ENCODE results near the gene PIK3CG. TPM values are rescaled to one million over a fixed set of nuclear protein-coding genes. Genes with fewer than 3 reads are reported as not detected.

Gene PIK3CG
- total RNA-seq, 2 donors from 2014 or later: 0.11 TPM; not detected in 1

GRCh38 chr7:106863274-106863997 is 1.6 kb upstream of the PIK3CG start:
- H3K4me3 Mint-ChIP-seq: no peak overlapping the region
- DNase-seq: no peak
- peaks cover 23% of the 10 kb centered on the region for H3K4me1 Mint-ChIP-seq
- no peak overlapping the region for H3K27ac Mint-ChIP-seq
- H3K36me3 Mint-ChIP-seq (ENCODE audit: low read depth): no peaks in the 10 kb centered on the region
- no peaks in the 10 kb centered on the region for H3K9me3 Mint-ChIP-seq
- Histone ChIP-seq H3K36me3 (ENCODE audit: control insufficient read depth, insufficient read depth, low read length) (no peaks in the 10 kb centered on the region), H3K27me3 (ENCODE audit: control insufficient read depth, insufficient read depth, low read length, poor library complexity, severe bottlenecking) (no peaks in the 10 kb centered on the region), H3K9me3 (ENCODE audit: control insufficient read depth, low read length) (no peaks in the 10 kb centered on the region), H3K27ac (ENCODE audit: low read depth, low read length) (no peak overlapping the region), H3K4me1 (ENCODE audit: control insufficient read depth, insufficient read depth, low read length) (no peaks in the 10 kb centered on the region), H3K4me3 (ENCODE audit: low read length) (no peak overlapping the region), H3K9ac (ENCODE audit: extremely low read depth, low read length, poor library complexity, severe bottlenecking) (no peak overlapping the region)
- peaks cover under 1% of the 10 kb centered on the region for H3K27me3 Mint-ChIP-seq (ENCODE audit: insufficient read depth)
- TF ChIP-seq, protein P1, sequence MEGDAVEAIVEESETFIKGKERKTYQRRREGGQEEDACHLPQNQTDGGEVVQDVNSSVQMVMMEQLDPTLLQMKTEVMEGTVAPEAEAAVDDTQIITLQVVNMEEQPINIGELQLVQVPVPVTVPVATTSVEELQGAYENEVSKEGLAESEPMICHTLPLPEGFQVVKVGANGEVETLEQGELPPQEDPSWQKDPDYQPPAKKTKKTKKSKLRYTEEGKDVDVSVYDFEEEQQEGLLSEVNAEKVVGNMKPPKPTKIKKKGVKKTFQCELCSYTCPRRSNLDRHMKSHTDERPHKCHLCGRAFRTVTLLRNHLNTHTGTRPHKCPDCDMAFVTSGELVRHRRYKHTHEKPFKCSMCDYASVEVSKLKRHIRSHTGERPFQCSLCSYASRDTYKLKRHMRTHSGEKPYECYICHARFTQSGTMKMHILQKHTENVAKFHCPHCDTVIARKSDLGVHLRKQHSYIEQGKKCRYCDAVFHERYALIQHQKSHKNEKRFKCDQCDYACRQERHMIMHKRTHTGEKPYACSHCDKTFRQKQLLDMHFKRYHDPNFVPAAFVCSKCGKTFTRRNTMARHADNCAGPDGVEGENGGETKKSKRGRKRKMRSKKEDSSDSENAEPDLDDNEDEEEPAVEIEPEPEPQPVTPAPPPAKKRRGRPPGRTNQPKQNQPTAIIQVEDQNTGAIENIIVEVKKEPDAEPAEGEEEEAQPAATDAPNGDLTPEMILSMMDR (conservative IDR thresholded peaks at IDR 0.05): no peak
- WGBS, 2 experiments (ENCODE audit: insufficient coverage in 1 of 2, insufficient read length in 1 of 2): 93% methylated on average over 3 of the region's 3 CpGs; no CpG with 5 or more reads in 1 of the 2 experiments

DNA sequence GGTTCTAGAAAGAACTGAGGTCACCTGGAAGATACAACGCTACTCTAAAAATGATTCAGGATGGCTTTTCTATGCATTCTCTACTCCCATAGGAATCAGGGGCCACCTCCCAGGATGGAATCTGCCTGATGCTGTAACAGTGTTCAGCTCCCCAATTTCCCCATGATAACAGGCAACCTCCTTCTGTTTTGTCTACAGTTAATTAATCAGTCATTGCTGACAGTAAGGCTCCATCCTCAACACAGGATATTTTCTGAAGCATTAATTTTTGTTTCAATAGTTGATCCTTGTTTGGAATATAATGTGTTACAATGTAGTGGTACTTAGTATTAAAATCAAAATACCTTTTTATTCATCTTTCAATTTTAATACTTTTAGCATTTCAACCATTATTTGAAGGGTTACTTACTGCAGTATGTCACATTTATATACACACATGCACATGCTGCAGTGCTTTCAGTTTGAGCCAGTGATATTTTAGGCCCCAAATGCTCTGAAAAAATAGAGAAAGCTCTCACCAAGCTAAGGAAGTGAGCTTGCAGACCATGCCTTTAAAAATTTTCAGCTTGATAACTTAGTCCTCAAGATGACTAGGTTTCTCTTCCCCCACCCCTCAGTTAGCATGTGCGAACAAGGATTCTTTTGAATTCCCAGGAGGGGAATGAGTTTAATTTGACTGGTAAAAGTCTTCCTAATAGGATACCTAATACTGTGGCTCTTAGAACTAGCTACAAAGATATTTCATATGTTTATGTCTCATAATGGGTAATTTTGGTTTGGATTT is 592 bp upstream of the PIK3CG start:
- no peaks in the 10 kb centered on the region for H3K9me3 ChIP-seq (ENCODE audit: control insufficient read depth, low read length)
- H3K4me1 Mint-ChIP-seq: peaks cover 16% of the 10 kb centered on the region
- no peaks in the 10 kb centered on the region for H3K4me1 ChIP-seq (ENCODE audit: control insufficient read depth, insufficient read depth, low read length)
- no peak for DNase-seq
- H3K9ac ChIP-seq (ENCODE audit: extremely low read depth, low read length, poor library complexity, severe bottlenecking): no peak overlapping the region
- no peak overlapping the region for H3K4me3 ChIP-seq (ENCODE audit: low read length)
- no peak overlapping the region for H3K27ac Mint-ChIP-seq
- H3K27me3 ChIP-seq (ENCODE audit: control insufficient read depth, insufficient read depth, low read length, poor library complexity, severe bottlenecking): no peaks in the 10 kb centered on the region
- peaks cover 3% of the 10 kb centered on the region for H3K27me3 Mint-ChIP-seq (ENCODE audit: insufficient read depth)
- TF ChIP-seq, protein P1 (conservative IDR thresholded peaks at IDR 0.05): no peak
- H3K36me3 ChIP-seq (ENCODE audit: control insufficient read depth, insufficient read depth, low read length): no peaks in the 10 kb centered on the region
- H3K27ac ChIP-seq (ENCODE audit: low read depth, low read length): no peak overlapping the region
- no peaks in the 10 kb centered on the region for H3K36me3 Mint-ChIP-seq (ENCODE audit: low read depth)
- peaks cover 3% of the 10 kb centered on the region for H3K9me3 Mint-ChIP-seq
- no peak overlapping the region for H3K4me3 Mint-ChIP-seq
- 96% methylated on average over 1 of the region's 2 CpGs; no CpG with 5 or more reads in 1 of the 2 experiments for WGBS, 2 experiments (ENCODE audit: insufficient coverage in 1 of 2, insufficient read length in 1 of 2)

DNA sequence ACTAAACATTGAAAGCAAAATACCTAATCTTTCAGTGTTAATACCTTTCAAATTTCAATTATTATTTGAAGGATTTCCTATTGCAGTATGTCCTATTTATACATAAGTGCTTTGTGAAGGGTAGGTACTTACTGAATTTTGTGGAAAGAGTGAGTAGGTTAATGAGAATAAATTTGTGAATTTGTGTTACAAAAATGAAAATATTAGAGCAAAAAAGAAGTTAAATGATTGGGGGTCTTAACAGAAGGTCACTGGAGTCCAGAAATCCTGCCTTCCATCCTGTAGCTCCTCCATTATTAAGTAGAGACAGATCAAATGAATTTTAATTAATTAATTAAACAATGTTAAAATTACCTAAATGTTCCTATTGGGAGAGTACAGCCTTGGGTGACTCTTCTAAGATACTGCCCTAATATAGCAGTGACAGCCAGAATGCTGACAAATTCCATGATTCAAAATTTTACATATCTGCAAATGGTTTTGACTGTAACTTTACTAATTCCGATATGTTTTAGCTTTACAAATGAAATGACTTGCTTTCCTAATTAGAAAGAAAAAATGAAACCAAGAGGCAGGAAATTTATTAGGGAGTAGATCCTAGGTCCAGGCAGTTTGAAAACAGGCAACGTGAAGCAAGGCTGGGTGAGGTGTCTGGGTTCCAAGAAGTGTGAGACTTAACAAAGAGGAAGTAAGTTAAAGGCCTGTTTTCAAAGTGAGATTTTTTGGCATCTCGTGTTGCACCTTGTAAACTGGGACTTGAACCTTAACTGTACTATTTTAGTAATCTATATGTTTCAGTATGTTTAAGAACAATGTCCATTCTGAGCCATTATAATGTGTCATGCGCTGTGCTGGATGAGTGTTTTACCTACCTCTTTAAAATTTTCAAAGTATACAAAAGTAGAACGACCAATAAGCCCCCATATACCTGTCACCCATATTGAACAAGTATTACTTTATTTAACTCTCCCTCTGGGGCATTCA is 1.5 kb downstream of the PIK3CG start:
- H3K4me1 Mint-ChIP-seq: peaks cover 11% of the 10 kb centered on the region
- H3K4me3 Mint-ChIP-seq: no peak overlapping the region
- H3K9ac ChIP-seq (ENCODE audit: extremely low read depth, low read length, poor library complexity, severe bottlenecking): no peak overlapping the region
- no peak overlapping the region for H3K4me3 ChIP-seq (ENCODE audit: low read length)
- no peaks in the 10 kb centered on the region for H3K36me3 Mint-ChIP-seq (ENCODE audit: low read depth)
- no peak overlapping the region for H3K27ac Mint-ChIP-seq
- peaks cover 2% of the 10 kb centered on the region for H3K4me1 ChIP-seq (ENCODE audit: control insufficient read depth, insufficient read depth, low read length)
- no peaks in the 10 kb centered on the region for H3K27me3 ChIP-seq (ENCODE audit: control insufficient read depth, insufficient read depth, low read length, poor library complexity, severe bottlenecking)
- TF ChIP-seq, protein P1 (conservative IDR thresholded peaks at IDR 0.05): no peak
- peaks cover 3% of the 10 kb centered on the region for H3K9me3 Mint-ChIP-seq
- H3K27ac ChIP-seq (ENCODE audit: low read depth, low read length): no peak overlapping the region
- no peak for DNase-seq
- no peaks in the 10 kb centered on the region for H3K9me3 ChIP-seq (ENCODE audit: control insufficient read depth, low read length)
- 90 to 96% methylated on average over 4 to 5 of the region's 5 CpGs for WGBS, 2 experiments (ENCODE audit: insufficient coverage in 1 of 2, insufficient read length in 1 of 2)
- no peaks in the 10 kb centered on the region for H3K36me3 ChIP-seq (ENCODE audit: control insufficient read depth, insufficient read depth, low read length)
- H3K27me3 Mint-ChIP-seq (ENCODE audit: insufficient read depth): peaks cover 3% of the 10 kb centered on the region

Measured in endodermal cell (in vitro differentiated cells).